Measurements from ENCODE around the gene KRTAP29-1. TPM values are rescaled to one million over a fixed set of nuclear protein-coding genes. Genes with fewer than 3 reads are reported as not detected.
A peak's percentile ranks its signal among the peaks of the same experiment; 100 is the strongest.

The KRTAP29-1 gene
- total RNA-seq, 1 donor from 2014 or later: not detected

DNA sequence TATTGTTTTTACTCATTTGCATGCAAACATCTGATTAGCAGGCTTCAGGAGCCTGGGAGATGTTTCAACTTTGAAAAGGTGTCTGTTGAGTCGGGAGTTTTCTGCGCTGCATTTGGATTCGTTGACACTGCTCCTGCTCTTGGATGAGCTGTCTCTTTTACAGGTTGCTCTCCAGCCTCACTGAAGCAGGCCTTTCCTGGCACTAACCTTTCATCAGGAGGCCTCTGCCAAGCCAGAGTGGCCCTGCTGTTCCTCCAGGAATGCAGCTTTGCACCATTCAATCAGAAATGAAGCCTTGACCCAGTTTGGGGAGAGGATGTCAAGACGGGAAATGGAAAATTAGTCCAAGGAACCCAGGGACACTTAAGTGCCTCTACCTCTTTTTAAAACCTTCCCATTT, 330 bp upstream of the KRTAP29-1 start:
- H3K4me1 Mint-ChIP-seq: no peaks in the 10 kb centered on the region
- no peak for DNase-seq (ENCODE audit: low read depth, low spot score)
- no peaks in the 10 kb centered on the region for H3K36me3 Mint-ChIP-seq (ENCODE audit: low read depth)
- peaks cover 8% of the 10 kb centered on the region for H3K9me3 Mint-ChIP-seq
- H3K4me3 Mint-ChIP-seq: no peak overlapping the region
- H3K27me3 Mint-ChIP-seq (ENCODE audit: low read depth): peaks cover 18% of the 10 kb centered on the region
- TF ChIP-seq, protein P1, sequence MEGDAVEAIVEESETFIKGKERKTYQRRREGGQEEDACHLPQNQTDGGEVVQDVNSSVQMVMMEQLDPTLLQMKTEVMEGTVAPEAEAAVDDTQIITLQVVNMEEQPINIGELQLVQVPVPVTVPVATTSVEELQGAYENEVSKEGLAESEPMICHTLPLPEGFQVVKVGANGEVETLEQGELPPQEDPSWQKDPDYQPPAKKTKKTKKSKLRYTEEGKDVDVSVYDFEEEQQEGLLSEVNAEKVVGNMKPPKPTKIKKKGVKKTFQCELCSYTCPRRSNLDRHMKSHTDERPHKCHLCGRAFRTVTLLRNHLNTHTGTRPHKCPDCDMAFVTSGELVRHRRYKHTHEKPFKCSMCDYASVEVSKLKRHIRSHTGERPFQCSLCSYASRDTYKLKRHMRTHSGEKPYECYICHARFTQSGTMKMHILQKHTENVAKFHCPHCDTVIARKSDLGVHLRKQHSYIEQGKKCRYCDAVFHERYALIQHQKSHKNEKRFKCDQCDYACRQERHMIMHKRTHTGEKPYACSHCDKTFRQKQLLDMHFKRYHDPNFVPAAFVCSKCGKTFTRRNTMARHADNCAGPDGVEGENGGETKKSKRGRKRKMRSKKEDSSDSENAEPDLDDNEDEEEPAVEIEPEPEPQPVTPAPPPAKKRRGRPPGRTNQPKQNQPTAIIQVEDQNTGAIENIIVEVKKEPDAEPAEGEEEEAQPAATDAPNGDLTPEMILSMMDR (conservative IDR thresholded peaks at IDR 0.05): no peak
- H3K27ac Mint-ChIP-seq (ENCODE audit: unreplicated experiment): no peak overlapping the region

DNA sequence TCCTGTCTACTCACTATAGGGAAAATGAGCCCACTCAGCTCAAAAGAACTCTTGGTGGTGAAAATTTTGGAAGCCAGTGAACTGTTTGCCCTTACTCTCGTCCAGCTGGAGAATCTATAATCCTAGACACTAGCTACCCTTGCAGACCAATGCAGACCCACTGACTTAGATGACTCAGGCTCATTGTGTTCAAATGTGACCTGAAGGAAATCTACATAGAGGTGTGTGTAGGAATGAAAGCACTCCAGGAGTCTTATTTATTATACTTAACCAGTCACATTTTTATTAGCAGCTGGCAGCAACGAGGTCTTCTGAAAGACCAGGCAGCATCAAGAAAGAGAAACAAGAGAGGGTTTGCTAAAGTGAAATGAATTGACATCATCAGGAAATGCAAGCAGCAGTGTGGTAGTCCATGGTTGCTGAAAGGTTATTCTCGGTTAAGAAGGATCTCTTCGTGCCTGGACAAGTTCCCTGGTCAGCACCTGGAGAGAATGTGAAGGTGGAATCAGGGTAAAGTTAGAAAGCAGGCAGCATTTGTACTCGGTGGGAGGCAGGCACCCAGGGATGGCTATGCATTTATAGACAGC, 1.4 kb downstream of the KRTAP29-1 start:
- Mint-ChIP-seq H3K9me3 (peaks cover 8% of the 10 kb centered on the region), H3K4me3 (no peak overlapping the region), H3K27ac (ENCODE audit: unreplicated experiment) (no peak overlapping the region), H3K36me3 (ENCODE audit: low read depth) (no peaks in the 10 kb centered on the region), H3K4me1 (no peaks in the 10 kb centered on the region), H3K27me3 (ENCODE audit: low read depth) (peaks cover 4% of the 10 kb centered on the region)
- TF ChIP-seq, protein P1 (conservative IDR thresholded peaks at IDR 0.05): no peak
- no peak for DNase-seq (ENCODE audit: low read depth, low spot score)

DNA sequence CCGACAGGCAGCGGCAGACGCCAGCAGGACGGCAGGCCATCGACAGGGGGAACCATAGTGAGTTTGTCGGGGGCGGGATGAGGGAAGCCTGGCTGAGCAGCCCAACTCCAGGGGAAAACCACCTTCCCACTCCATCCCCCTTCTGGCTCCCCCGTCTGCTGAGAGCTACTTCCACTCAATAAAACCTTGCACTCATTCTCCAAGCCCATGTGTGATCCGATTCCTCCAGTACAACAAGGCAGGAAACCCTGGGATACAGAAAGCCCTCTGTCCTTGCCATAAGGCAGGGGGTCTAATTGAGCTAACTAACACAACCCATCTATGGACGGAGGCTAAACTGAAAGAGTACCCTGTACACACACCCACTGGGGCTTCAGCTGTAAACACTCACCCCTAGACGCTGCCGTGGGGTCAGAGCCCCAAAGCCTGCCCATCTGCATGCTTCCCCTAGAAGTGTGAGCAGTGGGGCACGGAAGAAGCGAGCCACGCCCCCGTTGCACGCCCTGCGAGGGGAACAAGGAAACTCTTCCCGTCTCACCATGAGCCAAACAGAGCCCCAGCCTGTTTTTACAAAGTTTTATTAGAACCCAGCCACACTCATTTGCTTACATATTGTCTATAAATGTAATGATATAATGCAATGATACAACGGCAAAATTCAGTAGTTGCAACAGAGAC, 4.1 kb downstream of the KRTAP29-1 start:
- Mint-ChIP-seq H3K4me1 (no peaks in the 10 kb centered on the region), H3K27me3 (ENCODE audit: low read depth) (peaks cover 4% of the 10 kb centered on the region), H3K27ac (ENCODE audit: unreplicated experiment) (no peak overlapping the region), H3K4me3 (no peak overlapping the region), H3K9me3 (peaks cover 8% of the 10 kb centered on the region), H3K36me3 (ENCODE audit: low read depth) (no peaks in the 10 kb centered on the region)
- TF ChIP-seq, protein P1 (conservative IDR thresholded peaks at IDR 0.05): no peak
- DNase-seq (ENCODE audit: low read depth, low spot score): no peak

DNA sequence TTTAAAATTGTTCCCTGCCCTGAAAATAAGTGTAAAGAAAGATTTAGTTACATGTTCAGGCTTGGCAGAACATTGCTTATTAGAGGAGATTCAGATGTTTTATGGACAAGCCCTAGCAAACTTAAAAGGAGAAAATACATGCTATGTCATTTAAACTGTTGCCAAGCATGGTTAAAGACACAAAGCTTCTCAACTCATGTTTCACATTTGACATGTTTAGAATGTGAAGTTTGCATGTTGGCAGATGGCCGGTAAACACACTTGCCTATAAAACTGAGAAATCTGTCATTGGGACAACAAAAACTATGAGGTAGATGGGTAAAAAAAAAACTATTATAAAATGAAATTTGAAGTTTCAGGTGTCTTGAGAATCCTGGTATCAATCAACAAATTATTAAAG, 5.8 kb downstream of the KRTAP29-1 start:
- peaks cover 8% of the 10 kb centered on the region for H3K9me3 Mint-ChIP-seq
- no peak for DNase-seq (ENCODE audit: low read depth, low spot score)
- no peak overlapping the region for H3K27ac Mint-ChIP-seq (ENCODE audit: unreplicated experiment)
- no peak overlapping the region for H3K4me3 Mint-ChIP-seq
- TF ChIP-seq, protein P1 (conservative IDR thresholded peaks at IDR 0.05): no peak
- H3K27me3 Mint-ChIP-seq (ENCODE audit: low read depth): peaks cover 1% of the 10 kb centered on the region
- H3K4me1 Mint-ChIP-seq: no peaks in the 10 kb centered on the region
- no peaks in the 10 kb centered on the region for H3K36me3 Mint-ChIP-seq (ENCODE audit: low read depth)

DNA sequence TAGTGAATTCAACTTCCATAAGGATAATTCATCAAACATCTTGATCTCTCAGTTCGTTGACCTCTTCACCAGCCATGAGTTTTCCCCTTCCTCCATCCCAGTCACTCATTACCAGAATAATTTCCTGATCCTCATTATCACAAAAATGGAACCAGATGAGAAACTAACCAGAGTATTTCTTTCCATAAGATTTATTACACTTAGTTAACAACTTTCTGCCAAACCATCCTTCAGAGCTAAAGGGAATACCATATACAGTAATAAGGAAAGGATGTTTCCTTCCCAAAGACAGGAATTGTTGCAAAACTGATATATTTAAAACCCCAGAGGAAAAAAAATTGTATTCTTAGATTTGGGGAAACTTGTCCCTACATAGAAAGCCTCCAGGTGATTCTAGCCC, 8.6 kb downstream of the KRTAP29-1 start:
- Mint-ChIP-seq H3K4me1 (no peaks in the 10 kb centered on the region), H3K36me3 (ENCODE audit: low read depth) (no peaks in the 10 kb centered on the region), H3K4me3 (no peak overlapping the region), H3K9me3 (no peaks in the 10 kb centered on the region), H3K27me3 (ENCODE audit: low read depth) (no peaks in the 10 kb centered on the region), H3K27ac (ENCODE audit: unreplicated experiment) (peak overlapping the region; percentile 9)
- TF ChIP-seq, protein P1 (conservative IDR thresholded peaks at IDR 0.05): no peak
- DNase-seq (ENCODE audit: low read depth, low spot score): no peak
